Liver (tissue), 9 donors: ENCODE results near the gene PLCXD3. TPM values are rescaled to one million over a fixed set of nuclear protein-coding genes. Genes with fewer than 3 reads are reported as not detected.

Experiments
- DNase-seq: peaks from one replicate; pipeline ENCODE4 v3.0.0-alpha.2; 2017; ENCODE audit warnings: low spot score
- H3K27ac ChIP-seq, 2 donors: one replicate each; pipeline ENCODE4 v1.7.0; 2013; ENCODE audit warnings: inconsistent platforms in 2 of 2, low read length in 2 of 2, control low read depth in 1 of 2, low read depth in 1 of 2, mild to moderate bottlenecking in 1 of 2
- H3K27me3 ChIP-seq, 4 donors: one replicate each; pipeline versions ENCODE4 v1.6.1 to v1.7.0; 2013; ENCODE audit warnings: low read length in 3 of 4, inconsistent platforms in 1 of 4, mild to moderate bottlenecking in 1 of 4, moderate library complexity in 1 of 4; ENCODE audit not compliant: control insufficient read depth in 4 of 4, insufficient read depth in 4 of 4
- H3K36me3 ChIP-seq, 4 donors: one replicate each; pipeline versions ENCODE4 v1.6.1 to v1.7.0; 2013; ENCODE audit warnings: low read length in 3 of 4, mild to moderate bottlenecking in 3 of 4, low read depth in 1 of 4, moderate library complexity in 1 of 4; ENCODE audit not compliant: control insufficient read depth in 4 of 4, insufficient read depth in 3 of 4
- H3K4me1 ChIP-seq, 4 donors: one replicate each; pipeline versions ENCODE4 v1.6.1 to v1.7.0; 2013; ENCODE audit warnings: low read length in 3 of 4, mild to moderate bottlenecking in 3 of 4, moderate library complexity in 1 of 4; ENCODE audit not compliant: control insufficient read depth in 4 of 4, insufficient read depth in 4 of 4
- H3K4me3 ChIP-seq, 3 donors: one replicate each; pipeline versions ENCODE4 v1.6.1 to v1.7.0; 2013; ENCODE audit warnings: low read length in 3 of 3, control low read depth in 1 of 3, low read depth in 1 of 3, mild to moderate bottlenecking in 1 of 3
- H3K9ac ChIP-seq, 2 donors: one replicate each; pipeline ENCODE4 v1.7.0; 2013; ENCODE audit warnings: low read length in 2 of 2, mild to moderate bottlenecking in 2 of 2, moderate library complexity in 2 of 2, control low read depth in 1 of 2, low read depth in 1 of 2
- H3K9me3 ChIP-seq, 4 donors: one replicate each; pipeline versions ENCODE4 v1.6.1 to v1.7.0; 2013; ENCODE audit warnings: low read length in 3 of 4; ENCODE audit not compliant: control insufficient read depth in 4 of 4
- EGR1 ChIP-seq, 2 donors: IDR thresholded peaks; 2 replicates each; pipeline ENCODE4 v1.6.1; 2016 to 2018; ENCODE audit warnings: antibody characterized with exemption in 2 of 2, low read depth in 2 of 2
- FOXA2 ChIP-seq: IDR thresholded peaks from 2 replicates; pipeline ENCODE4 v1.6.1; 2016; ENCODE audit warnings: antibody characterized with exemption
- GABPA ChIP-seq, 2 donors: IDR thresholded peaks in 1 of 2; conservative IDR thresholded peaks in 1 of 2; 2 replicates each; pipeline ENCODE4 v1.6.1; 2016; ENCODE audit warnings: antibody characterized with exemption in 2 of 2, mild to moderate bottlenecking in 1 of 2, moderate library complexity in 1 of 2
- HNF4A ChIP-seq, 2 donors: conservative IDR thresholded peaks; 2 replicates each; pipeline ENCODE4 v1.6.1; 2016; ENCODE audit warnings: antibody characterized with exemption in 2 of 2, mild to moderate bottlenecking in 2 of 2
- JUND ChIP-seq, 2 donors: IDR thresholded peaks; 2 replicates each; pipeline ENCODE4 v1.6.1; 2016; ENCODE audit warnings: antibody characterized with exemption in 2 of 2
- MAX ChIP-seq: IDR thresholded peaks from 2 replicates; pipeline ENCODE4 v1.6.1; 2016; ENCODE audit warnings: antibody characterized with exemption
- NR2F2 ChIP-seq: IDR thresholded peaks from 2 replicates; pipeline ENCODE4 v1.6.1; 2016; ENCODE audit warnings: antibody characterized with exemption
- RAD21 ChIP-seq, 2 donors: IDR thresholded peaks; 2 replicates each; pipeline ENCODE4 v1.6.1; 2016; ENCODE audit warnings: antibody characterized with exemption in 2 of 2, mild to moderate bottlenecking in 2 of 2
- RXRA ChIP-seq, 2 donors: IDR thresholded peaks; 2 replicates each; pipeline ENCODE4 v1.6.1; 2017 to 2018; ENCODE audit warnings: antibody characterized with exemption in 2 of 2, mild to moderate bottlenecking in 1 of 2
- YY1 ChIP-seq: IDR thresholded peaks from 2 replicates; pipeline ENCODE4 v1.6.1; 2016; ENCODE audit warnings: antibody characterized with exemption, mild to moderate bottlenecking
- WGBS: extraction: QIAGEN DNeasy Blood & Tissue Kit; methylation state at CpG from one replicate; pipeline ENCODE4 v1.1.7; 2013; 5-methylcytosine and 5-hydroxymethylcytosine counted together
- polyA plus RNA-seq, 2 donors: library from polyadenylated mRNA; stranded (reverse) in 1 of 2; unstranded in 1 of 2; fragments of 200-250 nt in 1 of 2; fragments of >200 nt in 1 of 2; fragmentation: Nextera tagmentation in 1 of 2; extraction: Ambion mirVana in 1 of 2; gene quantifications; one replicate each; pipeline versions ENCODE4 v1.2.1 to v1.2.3, GENCODE V29; 2013 to 2015
- total RNA-seq, 2 donors: library from RNA; depleted of rRNA; stranded (reverse); fragments of >200 nt; gene quantifications; one replicate each; pipeline ENCODE4 v1.2.3, GENCODE V29; 2014
- TF ChIP-seq, protein P1 (sequence below): fragments of 150-350 bp; IDR thresholded peaks from 2 replicates; pipeline ENCODE4 v1.5.1; 2017; ENCODE audit warnings: improper control_type of control experiment, low read depth, low read length; ENCODE audit not compliant: missing input control
- TF ChIP-seq, protein P2 (sequence below): IDR thresholded peaks from 2 replicates; pipeline ENCODE4 v1.6.1; 2016; ENCODE audit warnings: antibody characterized with exemption, mild to moderate bottlenecking
- TF ChIP-seq, protein P3 (sequence below): IDR thresholded peaks from 2 replicates; pipeline ENCODE4 v1.6.1; 2016; ENCODE audit warnings: antibody characterized with exemption
- donor health status: healthy.
- donor health status: healthy.
- donor health status: healthy.
- donor health status: healthy.
- donor health status: healthy.

Gene PLCXD3
- total and polyA plus RNA-seq, 4 donors, result 0.05 to 2.4 (median 0.58) TPM

GRCh38 chr5:41296066-41296465, 214.3 kb downstream of the PLCXD3 start:
- Histone ChIP-seq H3K27me3 (peaks cover 0 to 4% (median 0%) of the 10 kb centered on the region in 4 donors), H3K27ac (no peak overlapping the region), H3K4me1 (no peaks in the 10 kb centered on the region), H3K9ac (no peak overlapping the region), H3K4me3 (no peak overlapping the region), H3K36me3 (no peaks in the 10 kb centered on the region), H3K9me3 (no peaks in the 10 kb centered on the region)
- no peak for DNase-seq
- TF ChIP-seq RXRA (IDR thresholded peaks at IDR 0.05) (no peak), MAX (no peak), EGR1 (IDR thresholded peaks at IDR 0.05; ENCODE audit: low read depth in 2 of 2) (no peak), GABPA (IDR thresholded peaks at IDR 0.05 in 1 of 2, conservative IDR thresholded peaks at IDR 0.05 in 1 of 2) (no peak), FOXA2 (no peak), NR2F2 (no peak), RAD21 (IDR thresholded peaks at IDR 0.05) (no peak), YY1 (no peak), JUND (IDR thresholded peaks at IDR 0.05) (no peak)
- TF ChIP-seq, protein P1, sequence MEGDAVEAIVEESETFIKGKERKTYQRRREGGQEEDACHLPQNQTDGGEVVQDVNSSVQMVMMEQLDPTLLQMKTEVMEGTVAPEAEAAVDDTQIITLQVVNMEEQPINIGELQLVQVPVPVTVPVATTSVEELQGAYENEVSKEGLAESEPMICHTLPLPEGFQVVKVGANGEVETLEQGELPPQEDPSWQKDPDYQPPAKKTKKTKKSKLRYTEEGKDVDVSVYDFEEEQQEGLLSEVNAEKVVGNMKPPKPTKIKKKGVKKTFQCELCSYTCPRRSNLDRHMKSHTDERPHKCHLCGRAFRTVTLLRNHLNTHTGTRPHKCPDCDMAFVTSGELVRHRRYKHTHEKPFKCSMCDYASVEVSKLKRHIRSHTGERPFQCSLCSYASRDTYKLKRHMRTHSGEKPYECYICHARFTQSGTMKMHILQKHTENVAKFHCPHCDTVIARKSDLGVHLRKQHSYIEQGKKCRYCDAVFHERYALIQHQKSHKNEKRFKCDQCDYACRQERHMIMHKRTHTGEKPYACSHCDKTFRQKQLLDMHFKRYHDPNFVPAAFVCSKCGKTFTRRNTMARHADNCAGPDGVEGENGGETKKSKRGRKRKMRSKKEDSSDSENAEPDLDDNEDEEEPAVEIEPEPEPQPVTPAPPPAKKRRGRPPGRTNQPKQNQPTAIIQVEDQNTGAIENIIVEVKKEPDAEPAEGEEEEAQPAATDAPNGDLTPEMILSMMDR, result no peak
- TF ChIP-seq, protein P2, sequence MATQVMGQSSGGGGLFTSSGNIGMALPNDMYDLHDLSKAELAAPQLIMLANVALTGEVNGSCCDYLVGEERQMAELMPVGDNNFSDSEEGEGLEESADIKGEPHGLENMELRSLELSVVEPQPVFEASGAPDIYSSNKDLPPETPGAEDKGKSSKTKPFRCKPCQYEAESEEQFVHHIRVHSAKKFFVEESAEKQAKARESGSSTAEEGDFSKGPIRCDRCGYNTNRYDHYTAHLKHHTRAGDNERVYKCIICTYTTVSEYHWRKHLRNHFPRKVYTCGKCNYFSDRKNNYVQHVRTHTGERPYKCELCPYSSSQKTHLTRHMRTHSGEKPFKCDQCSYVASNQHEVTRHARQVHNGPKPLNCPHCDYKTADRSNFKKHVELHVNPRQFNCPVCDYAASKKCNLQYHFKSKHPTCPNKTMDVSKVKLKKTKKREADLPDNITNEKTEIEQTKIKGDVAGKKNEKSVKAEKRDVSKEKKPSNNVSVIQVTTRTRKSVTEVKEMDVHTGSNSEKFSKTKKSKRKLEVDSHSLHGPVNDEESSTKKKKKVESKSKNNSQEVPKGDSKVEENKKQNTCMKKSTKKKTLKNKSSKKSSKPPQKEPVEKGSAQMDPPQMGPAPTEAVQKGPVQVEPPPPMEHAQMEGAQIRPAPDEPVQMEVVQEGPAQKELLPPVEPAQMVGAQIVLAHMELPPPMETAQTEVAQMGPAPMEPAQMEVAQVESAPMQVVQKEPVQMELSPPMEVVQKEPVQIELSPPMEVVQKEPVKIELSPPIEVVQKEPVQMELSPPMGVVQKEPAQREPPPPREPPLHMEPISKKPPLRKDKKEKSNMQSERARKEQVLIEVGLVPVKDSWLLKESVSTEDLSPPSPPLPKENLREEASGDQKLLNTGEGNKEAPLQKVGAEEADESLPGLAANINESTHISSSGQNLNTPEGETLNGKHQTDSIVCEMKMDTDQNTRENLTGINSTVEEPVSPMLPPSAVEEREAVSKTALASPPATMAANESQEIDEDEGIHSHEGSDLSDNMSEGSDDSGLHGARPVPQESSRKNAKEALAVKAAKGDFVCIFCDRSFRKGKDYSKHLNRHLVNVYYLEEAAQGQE, result no peak
- TF ChIP-seq, protein P3, sequence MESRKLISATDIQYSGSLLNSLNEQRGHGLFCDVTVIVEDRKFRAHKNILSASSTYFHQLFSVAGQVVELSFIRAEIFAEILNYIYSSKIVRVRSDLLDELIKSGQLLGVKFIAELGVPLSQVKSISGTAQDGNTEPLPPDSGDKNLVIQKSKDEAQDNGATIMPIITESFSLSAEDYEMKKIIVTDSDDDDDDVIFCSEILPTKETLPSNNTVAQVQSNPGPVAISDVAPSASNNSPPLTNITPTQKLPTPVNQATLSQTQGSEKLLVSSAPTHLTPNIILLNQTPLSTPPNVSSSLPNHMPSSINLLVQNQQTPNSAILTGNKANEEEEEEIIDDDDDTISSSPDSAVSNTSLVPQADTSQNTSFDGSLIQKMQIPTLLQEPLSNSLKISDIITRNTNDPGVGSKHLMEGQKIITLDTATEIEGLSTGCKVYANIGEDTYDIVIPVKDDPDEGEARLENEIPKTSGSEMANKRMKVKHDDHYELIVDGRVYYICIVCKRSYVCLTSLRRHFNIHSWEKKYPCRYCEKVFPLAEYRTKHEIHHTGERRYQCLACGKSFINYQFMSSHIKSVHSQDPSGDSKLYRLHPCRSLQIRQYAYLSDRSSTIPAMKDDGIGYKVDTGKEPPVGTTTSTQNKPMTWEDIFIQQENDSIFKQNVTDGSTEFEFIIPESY, result no peak
- 86% methylated on average over 1 of the region's 1 CpG for WGBS

DNA sequence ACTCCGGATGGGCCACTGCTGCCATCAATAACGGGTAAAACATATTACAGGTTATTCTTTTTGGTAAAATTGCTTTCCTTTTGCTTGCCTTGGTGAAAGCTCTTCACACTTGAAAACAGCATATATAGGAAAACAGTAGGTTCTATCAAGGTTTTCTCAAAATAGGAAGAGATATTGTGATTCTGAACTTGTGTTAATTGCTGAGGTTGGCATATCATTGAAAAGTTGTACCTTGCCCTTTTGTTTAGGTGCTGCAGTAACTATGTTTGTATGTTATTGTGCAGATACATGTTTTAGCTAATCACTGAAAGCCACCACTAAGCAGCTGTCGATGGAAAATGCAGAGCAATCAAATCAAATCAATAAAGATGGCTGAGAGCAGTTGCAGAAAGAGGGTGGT, 219.1 kb downstream of the PLCXD3 start:
- WGBS, result 89% methylated on average over 3 of the region's 3 CpGs
- H3K27me3 ChIP-seq, result peaks cover 0 to 4% (median 0%) of the 10 kb centered on the region in 4 donors
- H3K27ac ChIP-seq, result no peak overlapping the region
- TF ChIP-seq HNF4A (conservative IDR thresholded peaks at IDR 0.05) (no peak), RXRA (IDR thresholded peaks at IDR 0.05) (no peak)
- no peaks in the 10 kb centered on the region for H3K36me3 ChIP-seq
- H3K4me3 ChIP-seq, result no peak overlapping the region
- DNase-seq, result no peak
- H3K9ac ChIP-seq, result no peak overlapping the region
- H3K4me1 ChIP-seq, result no peaks in the 10 kb centered on the region
- H3K9me3 ChIP-seq, result no peaks in the 10 kb centered on the region
